GM19025 (cell line): ENCODE data around the gene ALX4.

ENCODE experiments used
- ATAC-seq: cut with Tn5 transposase; IDR thresholded peaks from one replicate; pipeline ENCODE4 v1.9.1; 2021; ENCODE audit warnings: mild to moderate bottlenecking, low read depth, moderate library complexity; ENCODE audit not compliant: unreplicated experiment

ALX4 gene

GRCh38 chr11:44219830-44220796, 89.8 kb downstream of the ALX4 start:
- ATAC-seq, result no peak

- no peak for ATAC-seq
These were observed 92.5 kb downstream of the ALX4 start for GRCh38 chr11:44217432-44217831.

- no peak for ATAC-seq
These were observed 96.8 kb downstream of the ALX4 start for GRCh38 chr11:44213148-44213547.

- ATAC-seq, result no peak
These were observed 97.8 kb downstream of the ALX4 start for GRCh38 chr11:44212128-44212527.
